Activated effector memory CD4-positive, alpha-beta T cell treated with Interleukin-2 at 50 U/mL for 16 hours (primary cell): ENCODE measurements around the gene HS6ST2.

Experiments used
- DNase-seq: peaks from one replicate; pipeline ENCODE4 v3.0.0-alpha.2; 2020

The HS6ST2 gene

DNA sequence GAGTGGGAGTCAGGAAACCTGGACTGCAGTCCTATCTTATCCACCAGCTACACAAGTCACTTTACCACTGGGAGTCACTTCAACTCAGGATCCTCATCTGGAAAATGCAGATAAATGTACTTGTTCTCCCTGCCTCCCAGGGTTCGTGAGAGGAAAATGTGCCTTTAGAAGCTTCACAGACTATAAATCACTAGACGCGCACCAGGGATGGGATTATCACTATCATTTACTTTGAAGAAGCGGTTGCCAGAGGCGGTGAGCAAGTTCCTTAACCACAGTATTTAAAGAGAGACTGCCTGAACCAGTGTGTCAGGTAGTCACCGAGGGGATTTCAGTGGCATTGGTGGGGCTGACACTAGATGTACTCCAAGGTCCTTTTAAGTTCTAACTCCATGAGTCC, 219.5 kb downstream of the HS6ST2 start:
- no peak for DNase-seq

DNA sequence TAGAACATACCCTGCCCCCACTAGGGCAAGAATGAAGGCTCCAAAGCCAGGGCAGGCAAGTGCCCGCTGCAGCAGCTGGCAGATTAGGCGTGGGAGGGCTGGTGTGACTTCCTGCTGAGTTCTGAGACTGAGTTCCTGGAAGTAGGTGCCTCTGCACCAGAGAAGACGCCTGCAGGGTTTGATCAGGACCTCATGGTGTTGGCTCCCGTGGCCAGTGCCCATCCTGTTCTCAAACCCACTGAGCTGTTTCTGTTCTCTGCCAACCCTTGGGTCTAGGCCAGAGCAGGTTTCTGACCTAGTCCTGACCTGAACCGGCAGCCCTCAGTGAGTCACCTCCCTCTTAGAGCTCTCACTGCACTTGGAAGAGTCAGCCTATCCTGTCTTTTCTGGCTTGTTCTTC, 220.7 kb downstream of the HS6ST2 start:
- peak; percentile 1 for DNase-seq

DNA sequence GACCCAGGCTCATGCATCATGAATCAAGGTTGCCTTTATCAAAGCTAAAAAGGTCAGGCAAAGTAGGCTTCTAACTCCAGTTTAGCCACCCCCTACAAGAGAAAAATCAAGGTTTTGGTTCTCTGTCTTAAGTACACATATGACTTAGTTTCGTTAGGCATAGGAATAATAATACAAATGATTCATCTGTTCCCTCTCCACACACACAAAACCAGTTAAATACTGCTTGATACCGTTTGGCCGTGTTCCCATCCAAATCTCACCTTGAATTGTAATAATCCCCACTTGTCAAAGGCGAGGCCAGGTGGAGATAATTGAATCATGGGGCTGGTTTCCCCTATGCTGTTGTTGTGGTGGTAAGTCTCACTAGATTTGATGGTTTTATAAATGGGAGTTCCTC, 226.2 kb downstream of the HS6ST2 start:
- DNase-seq: no peak

DNA sequence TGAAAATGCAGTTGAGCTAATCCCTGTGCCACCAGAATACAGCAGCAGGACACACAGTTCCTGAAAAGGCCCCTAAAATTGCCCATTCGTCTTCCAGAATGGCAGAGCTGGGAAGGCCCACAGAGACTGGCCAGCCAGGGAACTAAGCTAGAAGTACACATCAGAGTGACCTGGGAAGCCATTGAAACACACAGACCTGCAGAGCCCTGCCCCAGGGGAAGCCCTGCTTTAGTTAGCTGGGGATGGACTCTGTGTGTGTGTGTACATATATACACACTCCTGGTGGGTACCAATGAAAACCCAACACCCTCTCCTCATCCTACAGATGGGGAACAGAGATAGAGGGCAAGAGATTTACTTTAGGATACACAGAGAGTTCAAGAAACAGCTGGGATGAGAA, 227.7 kb downstream of the HS6ST2 start:
- no peak for DNase-seq

DNA sequence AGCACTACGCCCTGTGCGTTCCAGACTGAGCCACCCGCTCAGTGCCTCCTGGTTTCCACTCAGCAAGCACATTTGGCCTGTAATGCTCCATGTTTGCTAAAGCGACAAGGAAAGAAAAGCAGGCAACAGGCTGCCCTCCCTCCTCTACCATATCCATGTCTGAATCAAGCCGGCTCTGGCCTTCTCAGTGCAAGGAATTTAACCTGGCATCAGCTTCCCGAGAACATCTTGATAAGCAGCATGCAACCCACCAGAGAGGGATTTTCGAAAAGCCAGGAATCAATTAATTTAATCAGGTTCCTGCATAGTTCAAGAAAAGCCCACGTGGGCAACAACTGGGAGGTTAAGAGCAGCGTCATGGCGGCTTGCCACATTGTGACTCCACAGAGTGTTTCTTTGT, 228.2 kb downstream of the HS6ST2 start:
- no peak for DNase-seq

DNA sequence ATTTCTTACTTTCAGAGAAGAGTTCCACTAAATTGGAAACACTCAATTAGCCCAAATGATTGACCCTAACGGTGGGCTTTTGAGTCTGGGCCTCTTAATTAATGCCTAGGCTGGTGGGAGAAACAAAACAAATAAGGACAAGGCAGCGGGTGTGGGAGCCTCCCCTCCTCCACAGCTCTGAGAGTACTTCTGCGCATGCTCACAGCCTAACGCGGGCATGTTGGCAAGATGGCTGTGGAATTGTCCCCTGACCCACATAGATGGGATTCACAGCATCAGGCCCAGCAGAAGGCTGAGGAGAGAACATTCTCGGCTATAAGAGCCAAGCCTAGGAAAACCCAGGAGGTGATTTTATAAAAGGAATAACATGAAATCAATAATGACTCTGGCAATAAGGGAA, 230.1 kb downstream of the HS6ST2 start:
- DNase-seq: no peak

DNA sequence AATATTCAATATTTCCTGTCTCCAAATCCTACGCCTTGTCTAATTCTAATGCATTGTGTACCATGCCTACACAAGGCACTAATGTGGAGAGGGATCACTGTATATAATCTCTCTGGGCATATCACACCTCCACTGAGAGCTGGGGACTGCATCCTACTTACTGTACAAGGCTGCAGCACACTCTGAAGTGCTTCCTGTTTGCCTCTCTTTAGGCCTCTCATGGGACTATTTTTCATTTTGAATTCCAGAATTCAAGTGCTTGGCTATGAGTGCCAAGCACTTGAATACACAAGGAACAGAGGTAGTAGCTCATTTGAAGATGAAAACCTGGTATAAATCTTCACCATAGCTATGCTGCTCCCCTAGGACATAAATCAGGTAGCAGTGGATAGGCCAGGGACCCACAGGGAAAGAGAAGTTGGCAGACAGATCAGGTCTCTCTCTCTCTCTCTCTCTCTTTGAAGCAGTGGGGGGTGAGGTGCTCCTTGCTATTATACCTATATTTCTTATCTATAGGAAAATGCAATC, 239.9 kb downstream of the HS6ST2 start:
- no peak for DNase-seq

DNA sequence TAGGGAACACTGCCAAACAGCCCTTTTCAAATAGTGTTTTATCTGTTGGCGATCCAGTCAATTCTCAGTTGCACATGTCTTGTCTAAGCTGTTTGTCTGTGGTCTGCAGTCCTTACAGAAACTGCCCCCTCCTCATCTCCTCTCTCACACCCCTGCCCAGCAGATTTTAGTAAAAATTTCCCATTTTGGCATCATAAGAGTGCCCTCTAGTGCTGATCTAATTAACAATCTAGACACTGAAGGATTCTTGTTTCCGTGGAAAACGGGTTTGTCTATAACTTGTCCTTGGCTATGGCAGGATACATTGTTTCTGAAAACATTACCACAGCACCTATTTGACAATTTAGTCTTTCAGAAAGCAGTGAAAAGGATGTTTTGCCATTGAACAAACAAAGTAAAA, 242.4 kb downstream of the HS6ST2 start:
- no peak for DNase-seq

DNA sequence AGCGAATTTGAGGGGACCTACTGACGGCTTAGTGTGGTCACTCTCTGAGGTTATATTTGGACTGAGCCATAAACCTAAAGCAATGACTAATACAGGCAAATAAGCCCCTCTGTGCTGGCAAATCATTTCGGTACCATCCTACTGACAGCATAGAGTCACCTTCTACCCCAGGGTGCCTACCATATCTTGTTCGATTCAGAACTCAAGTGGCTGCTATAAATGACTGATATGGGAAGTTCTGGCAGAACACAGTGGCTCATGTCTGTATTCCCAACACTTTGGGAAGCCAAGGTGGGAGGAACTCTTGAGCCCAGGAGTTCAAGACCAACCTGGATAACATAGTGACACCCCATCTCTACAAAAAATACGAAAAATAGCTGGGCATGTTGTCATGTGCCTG, 243.5 kb downstream of the HS6ST2 start:
- DNase-seq: no peak

DNA sequence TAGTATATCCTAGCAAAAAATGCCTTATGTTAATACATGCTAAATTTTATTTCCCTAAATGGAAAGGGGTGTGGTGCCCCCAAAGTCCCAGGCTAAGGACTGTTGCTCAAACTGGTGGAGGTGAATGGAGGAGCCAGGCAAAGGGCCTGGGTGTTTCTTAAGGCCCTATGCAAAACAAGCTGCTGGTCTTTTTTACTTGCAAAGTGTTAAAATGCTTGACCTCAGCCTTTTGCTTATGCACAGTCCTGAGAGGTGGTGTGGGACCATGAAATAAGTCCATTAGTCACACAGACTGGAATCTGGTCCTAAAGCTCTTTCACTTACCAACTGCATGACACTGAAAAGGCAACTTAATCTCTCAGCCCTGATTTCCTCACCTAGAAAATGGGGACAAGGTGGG, 246.1 kb downstream of the HS6ST2 start:
- no peak for DNase-seq

DNA sequence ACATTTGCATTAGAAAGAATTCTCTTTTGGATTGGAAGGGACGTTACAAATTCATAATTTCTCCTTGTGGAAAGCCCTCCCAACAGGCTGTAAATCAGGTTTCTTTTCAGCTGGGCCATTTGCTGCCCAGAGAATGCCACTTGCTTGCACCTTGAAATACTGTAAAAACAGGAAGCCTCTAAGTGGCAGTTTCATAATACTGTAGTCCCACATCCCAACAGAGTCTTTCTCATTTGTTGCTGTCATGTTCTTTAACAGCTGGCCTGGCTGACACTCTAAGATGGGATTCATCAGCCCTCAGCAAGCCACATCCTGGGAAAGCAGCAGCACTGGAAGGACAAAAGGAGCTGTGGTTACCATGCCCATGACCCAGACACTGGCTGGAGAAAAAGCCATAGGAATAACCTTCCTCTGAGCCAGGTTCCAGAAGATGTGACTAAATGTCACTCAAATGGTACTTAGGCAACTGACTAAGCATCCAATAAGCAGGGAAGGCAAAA, 247.7 kb downstream of the HS6ST2 start:
- DNase-seq: no peak

DNA sequence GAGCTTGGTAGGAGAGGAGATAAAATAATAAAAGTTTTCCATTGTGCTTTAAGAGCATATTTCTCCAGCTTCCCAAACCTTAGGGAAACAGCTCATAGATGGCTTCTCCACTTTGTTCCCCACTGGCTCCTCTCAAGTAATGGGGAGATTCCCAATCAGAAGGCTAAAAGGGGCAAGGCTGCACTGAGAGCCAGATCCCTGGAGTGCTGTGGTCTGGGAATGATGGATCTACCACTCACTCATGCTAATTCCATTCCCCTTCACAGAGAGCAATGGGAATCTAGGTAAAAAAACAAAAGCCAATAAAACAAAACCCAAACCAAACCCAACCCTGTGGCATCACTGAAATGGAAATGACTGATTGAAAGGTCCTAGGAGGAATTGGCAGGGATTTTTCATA, 249.9 kb downstream of the HS6ST2 start:
- no peak for DNase-seq

DNA sequence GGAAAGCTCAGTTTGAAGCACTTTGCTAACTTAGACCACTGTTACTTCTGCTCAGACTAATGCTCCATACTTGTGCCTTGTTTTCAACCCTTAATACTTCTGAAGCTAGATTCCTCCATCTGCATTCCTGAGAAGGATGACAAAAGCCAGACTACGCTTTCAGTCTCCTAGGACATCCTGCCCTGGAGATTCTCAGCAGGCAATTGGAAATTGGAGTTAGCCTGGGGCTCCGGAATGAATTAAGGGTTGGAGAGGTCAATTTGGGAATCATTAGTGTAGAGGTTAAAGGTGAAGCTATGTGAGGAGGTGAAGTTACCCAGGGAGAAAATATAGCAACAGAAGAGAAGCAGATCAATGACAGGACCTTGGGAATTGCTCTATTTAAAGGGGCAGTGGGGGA, 253.7 kb downstream of the HS6ST2 start:
- no peak for DNase-seq

DNA sequence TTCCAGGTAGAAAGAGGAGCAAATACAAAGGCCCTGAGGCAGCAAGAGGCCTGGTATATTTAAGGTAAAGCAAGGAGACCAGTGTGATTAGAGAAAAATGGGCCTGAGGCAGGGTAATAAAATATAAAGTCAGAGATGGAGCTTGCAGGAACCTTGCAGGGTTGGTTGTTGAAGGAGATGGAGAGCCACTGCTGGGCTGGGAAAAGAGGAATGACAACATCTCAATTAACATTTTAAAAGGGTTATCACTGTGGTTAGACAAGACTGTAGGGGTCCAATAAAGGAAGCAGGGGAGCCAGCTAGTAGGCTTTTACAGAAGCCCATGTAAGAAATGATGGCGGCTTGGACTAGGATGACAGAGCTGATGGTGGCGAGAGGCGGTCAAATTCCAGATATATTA, 264.0 kb downstream of the HS6ST2 start:
- no peak for DNase-seq

DNA sequence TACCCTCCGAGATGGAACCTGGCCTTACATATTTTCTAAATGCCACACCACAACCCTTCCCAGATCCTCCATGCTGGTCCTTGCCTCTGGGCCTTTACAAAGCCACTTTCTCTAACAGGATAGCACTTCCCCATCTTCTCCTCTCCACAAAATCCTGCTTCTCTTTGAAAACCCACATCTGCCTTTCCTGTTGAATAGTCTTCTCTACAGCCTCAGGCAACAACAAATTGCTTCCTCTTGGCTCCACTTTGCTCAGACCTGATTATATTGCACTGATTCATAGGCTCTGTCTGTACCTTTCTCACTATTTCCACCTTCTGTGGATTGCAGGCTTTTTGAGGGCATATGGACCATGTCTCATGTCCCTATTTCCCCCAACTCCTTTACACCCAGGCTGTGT, 265.9 kb downstream of the HS6ST2 start:
- no peak for DNase-seq

DNA sequence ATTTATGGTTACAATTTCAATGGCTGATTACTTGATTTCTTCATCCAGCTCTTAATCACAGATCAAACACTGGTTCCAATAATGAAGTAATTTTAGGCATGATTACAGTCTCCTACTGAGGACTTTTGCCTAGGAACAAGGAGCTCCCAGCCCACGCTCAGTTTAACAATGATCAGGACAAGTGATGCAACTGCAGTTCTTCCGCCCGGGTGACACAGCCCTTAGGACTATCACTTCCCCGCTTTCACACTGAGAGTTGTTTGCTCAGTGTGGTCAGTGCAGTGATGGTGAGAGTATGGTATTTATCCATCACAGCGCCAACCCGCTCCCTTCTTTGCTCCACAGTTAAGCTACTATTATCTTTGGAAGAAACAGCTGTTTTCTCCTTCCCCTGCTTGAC, 266.4 kb downstream of the HS6ST2 start:
- no peak for DNase-seq

DNA sequence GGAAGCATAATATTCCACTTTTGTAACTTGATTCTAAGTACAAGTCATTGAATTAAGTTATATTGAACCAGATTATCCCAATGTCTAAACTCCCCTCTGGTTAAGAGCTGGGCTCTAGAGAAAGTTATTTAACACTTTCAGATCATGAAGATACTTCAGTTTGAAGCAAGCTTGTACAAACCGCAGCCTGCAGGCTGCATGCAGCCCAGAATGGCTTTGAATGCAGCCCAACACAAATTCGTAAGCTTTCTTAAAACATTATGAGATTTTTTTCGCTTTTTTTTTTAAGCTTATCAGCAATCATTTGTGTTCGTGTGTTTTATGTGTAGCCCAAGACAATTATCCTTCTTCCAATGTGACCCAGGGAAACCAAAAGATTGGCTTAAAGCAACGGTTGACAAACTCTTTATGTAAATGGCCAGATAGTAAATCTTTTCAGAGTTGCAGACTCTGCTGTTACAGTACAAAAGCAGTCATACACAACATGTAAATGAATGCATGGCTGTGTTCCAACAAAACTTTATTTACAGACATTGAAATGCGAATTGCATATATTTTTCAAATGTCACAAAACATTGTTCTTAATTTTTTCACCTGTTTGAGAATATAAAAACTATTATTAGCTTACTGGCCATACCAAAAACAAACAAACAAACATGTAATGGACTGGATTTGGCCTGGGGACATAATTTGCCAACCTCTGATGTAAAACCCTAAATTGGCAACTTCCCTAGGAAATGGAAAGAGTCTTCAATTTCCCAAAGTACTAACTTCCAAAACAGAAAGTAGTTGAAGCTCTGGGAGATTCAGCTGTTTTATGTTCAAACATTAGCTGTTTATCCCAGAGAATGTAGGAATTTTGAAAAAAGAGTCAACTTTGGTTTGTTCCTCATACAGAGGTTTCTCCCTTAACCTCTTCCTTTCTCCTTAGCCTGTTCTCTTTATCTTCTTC, 268.5 kb downstream of the HS6ST2 start:
- no peak for DNase-seq

DNA sequence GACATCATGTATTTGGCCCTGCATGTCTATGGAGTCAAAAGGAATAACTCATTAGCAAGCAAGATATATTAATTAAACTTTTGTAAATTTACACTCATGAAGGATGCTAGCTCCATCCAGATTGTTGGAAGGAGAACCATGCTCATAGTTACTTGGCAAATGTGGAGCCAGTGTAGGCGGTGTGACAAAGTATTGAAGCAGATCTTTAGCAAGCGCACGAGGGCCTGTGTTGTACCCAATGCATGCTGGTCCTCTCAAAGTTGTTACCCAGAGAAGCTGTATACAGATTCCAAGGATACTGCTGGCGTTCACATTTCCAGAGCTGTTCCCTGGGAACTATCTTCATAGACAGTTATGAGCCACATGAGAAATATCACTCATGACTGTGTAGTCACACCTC, 273.2 kb downstream of the HS6ST2 start:
- DNase-seq: no peak

DNA sequence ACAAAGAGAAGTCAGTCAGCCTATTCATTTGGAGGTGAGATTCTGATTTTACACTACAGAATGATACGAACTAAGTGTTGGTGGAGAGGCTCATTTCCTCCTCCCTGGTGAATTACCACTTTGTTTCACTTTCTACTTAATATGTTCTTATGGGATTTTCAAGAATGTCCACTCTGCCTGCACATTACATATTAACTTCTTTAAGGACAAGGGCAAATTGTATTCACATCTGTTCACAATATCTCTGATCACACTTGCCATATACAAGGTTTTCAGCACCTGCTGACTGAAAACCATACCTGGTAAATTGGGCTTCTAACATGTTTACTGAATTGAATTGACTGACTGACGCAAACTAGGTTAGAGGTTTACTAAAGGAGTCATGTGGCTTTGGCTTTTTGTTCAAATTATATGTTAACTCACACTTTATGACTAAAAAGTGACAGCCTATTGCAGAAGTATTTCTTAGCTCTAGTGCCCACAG, 281.2 kb downstream of the HS6ST2 start:
- no peak for DNase-seq

DNA sequence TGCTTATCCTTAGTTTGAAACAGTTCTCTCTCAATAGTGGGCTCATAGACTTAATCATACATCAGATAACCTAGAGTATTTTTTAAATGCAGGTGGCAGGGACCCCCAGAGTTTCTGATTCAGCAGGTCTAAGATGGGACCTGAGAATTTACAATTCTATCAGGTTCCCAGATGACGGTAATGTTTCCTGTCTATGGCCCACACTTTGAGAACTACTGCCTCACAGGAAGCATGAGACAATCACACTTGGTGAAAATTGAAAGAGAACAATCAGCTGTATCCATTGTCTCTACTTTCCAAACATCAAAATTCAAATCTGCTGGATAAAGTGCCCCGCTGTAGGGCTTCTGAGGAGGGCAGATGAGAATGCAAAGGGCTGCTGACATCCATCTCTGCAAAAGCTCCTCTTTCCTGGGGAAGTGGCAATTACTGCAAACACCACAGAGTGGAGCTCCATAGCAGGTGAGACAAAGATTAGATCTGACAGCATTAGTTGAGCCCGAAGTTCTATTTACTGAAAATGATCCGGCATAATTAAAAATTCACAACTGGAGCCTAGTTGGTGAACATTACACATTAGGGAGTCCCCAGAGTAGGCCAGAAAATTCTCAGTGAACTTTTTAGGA, 281.8 kb downstream of the HS6ST2 start:
- no peak for DNase-seq

DNA sequence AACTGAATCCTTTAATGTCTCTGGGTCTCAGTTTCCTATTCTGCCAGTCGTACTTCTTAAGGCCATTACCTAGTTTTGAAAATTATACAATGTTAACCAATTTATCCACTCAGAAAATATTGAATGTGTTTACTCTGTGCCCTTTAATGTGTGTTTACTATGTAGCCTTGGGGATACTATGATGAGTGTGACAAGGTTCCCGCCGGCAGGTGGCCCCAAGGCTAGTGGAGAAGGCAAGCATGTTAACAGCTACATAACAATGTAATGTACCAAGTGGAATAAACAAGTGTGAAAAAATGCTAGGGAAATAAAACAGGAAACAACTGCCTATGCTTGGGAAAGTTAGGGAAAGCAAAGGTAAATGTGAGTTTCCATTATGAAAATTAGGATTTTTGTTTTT, 282.3 kb downstream of the HS6ST2 start:
- DNase-seq: no peak

DNA sequence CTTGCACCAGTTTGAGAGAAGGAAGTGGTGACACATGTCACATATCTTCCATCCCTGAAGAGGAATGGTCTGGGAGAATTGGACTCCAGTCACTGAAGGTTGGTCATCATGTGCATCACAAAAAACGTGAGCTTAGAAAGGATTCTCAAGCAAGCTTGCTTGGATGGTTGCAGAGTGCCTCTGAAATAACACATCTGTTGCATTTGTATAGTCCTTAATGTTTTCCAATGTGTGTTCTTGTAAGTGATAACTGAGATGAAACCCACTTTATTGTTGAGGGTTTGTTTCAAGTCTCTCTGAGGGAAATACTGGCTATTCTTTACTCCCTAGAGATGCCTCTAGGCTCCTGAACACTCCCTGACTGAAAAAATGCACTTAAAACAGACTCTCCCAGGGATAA, 285.1 kb downstream of the HS6ST2 start:
- DNase-seq: no peak

DNA sequence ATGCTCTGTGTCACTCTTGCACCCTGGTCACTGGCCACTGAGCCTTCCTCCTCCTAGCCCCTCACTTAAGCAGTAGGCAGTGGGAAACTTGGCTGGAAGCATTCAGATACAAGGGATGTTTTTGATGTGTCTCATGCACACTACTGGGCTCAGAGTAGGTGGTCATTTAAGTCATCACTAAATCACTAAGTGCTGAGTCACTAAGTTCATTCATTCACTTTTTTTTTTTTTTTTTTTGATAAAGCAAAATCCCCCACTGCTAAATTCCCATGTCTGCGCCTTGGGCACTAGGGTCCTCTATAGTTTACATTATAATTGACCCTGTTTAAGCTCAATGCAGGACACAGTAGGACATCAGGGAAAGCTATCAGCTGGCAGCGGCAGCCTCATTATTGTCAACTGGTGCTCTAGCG, 287.2 kb downstream of the HS6ST2 start:
- DNase-seq: no peak

DNA sequence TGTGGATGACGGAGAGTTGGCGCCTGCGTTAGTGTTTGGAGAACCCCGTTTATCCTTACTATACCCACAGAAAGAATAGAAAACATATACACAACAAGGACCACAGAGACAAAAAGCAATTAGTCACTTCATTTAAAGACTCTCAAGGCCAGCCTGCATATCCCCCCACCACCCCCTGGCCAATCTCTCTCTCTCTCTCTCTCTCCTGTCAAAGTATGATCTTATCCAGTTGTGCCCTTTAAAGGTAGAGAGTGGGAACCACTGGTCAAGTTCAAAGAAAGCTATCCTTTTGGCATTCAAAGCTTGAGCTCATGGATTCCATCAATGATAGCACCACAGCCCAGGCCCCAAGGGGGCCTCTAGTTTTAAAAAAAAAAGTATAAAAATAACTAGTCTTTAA, 289.3 kb downstream of the HS6ST2 start:
- DNase-seq: no peak
